Heart left ventricle (tissue), 13 donors: Measurements from ENCODE around the gene DPH2.

ENCODE experiments used
- CTCF ChIP-seq, 12 donors: fragments of 200-600 bp; sonication (generic) in 4 of 12; IDR thresholded peaks; one replicate each; pipeline versions ENCODE4 v1.5.0 to v1.8.0; 2018 to 2022; ENCODE audit warnings: antibody characterized with exemption in 12 of 12, mild to moderate bottlenecking in 5 of 12
- POLR2A ChIP-seq, 2 donors: fragments of 450-650 bp; IDR thresholded peaks; one replicate each; pipeline ENCODE4 v1.6.1; 2017; ENCODE audit warnings: antibody characterized with exemption in 2 of 2, mild to moderate bottlenecking in 2 of 2, moderate library complexity in 2 of 2
- donor health status: ischemic (EF 13 %, LVEDD 7.1; RV severe dilation, severe dysfunction).
- donor health status: DM: no; HTN: yes; CAD: no.
- donor health status: DM: no; HTN: no; CAD: no.
- donor health status: ischemic (EF 25% LVEDD 6.9; RV normal size, moderate dysfunction).
- donor health status: ischemic (EF 25% LVEDD 5.7; RV mildly dilated, moderate dysfunction).
- donor health status: ischemic (EF 35%, LVEDD 5.7; RV mildly dilated, moderate dysfunction).
- donor health status: nonischemic (EF 11% LVEDD 7.7; RV severe dilation, severe dysfunction).
- donor health status: DM: yes; HTN: yes; CAD: no.
- donor health status: PGD.
- donor health status: ischemic (EF 29% LVEDD 5.4; RV normal size, mild dysfunction).
- donor health status: nonischemic (EF 23%, LVEDD 6.1; RV moderate dilation, normal function).

GRCh38 chr1:43974443-43975248 is 4.8 kb downstream of the DPH2 start, which contains the start of gene ATP6V0B:
- TF ChIP-seq CTCF (IDR thresholded peaks at IDR 0.05): peak in 8 of 12 donors; percentile 15 to 48 (median 24)
- peak in 1 of 2 donors; percentile 96 for TF ChIP-seq POLR2A (IDR thresholded peaks at IDR 0.05)
